Astrocyte (in vitro differentiated cells and primary cell): ENCODE measurements around the gene GRK5. TPM values are rescaled to one million over a fixed set of nuclear protein-coding genes. Genes with fewer than 3 reads are reported as not detected.

Experiments used
- DNase-seq: peaks from one replicate; pipeline ENCODE4 v3.0.0-alpha.2; 2010; ENCODE audit warnings: low read depth
- FAIRE-seq: peaks from 2 replicates; lab custom pipeline; 2011; peaks lifted over from hg19 to GRCh38; lab: Jason Lieb, UNC
- H2AFZ ChIP-seq: 2 replicates; pipeline ENCODE4 v1.6.0; 2012; ENCODE audit warnings: low read depth, low read length, inconsistent platforms
- H3K27ac ChIP-seq: 2 replicates; pipeline ENCODE4 v1.5.1; 2011; ENCODE audit warnings: low read depth, low read length, inconsistent platforms
- H3K27me3 ChIP-seq: 2 replicates; pipeline ENCODE4 v1.6.0; 2011; ENCODE audit warnings: low read length, inconsistent platforms; ENCODE audit not compliant: insufficient read depth
- H3K36me3 ChIP-seq: 2 replicates; pipeline ENCODE4 v1.5.1; 2011; ENCODE audit warnings: low read length, inconsistent platforms; ENCODE audit not compliant: insufficient read depth
- H3K4me1 ChIP-seq: 2 replicates; pipeline ENCODE4 v1.5.1; 2011; ENCODE audit warnings: low read length, inconsistent platforms; ENCODE audit not compliant: insufficient read depth
- H3K4me2 ChIP-seq: 2 replicates; pipeline ENCODE4 v1.6.0; 2012; ENCODE audit warnings: low read length, inconsistent platforms
- H3K4me3 ChIP-seq: 2 replicates; pipeline ENCODE4 v1.5.1; 2011; ENCODE audit warnings: low read depth, mild to moderate bottlenecking, low read length, inconsistent platforms; ENCODE audit not compliant: insufficient read depth
- H3K79me2 ChIP-seq: 2 replicates; pipeline ENCODE4 v1.6.0; 2012; ENCODE audit warnings: mild to moderate bottlenecking, low read length, inconsistent platforms; ENCODE audit not compliant: insufficient read depth
- H3K9ac ChIP-seq: 2 replicates; pipeline ENCODE4 v1.6.0; 2012; ENCODE audit warnings: mild to moderate bottlenecking, low read length, inconsistent platforms
- H3K9me3 ChIP-seq: 2 replicates; pipeline ENCODE4 v1.5.1; 2012; ENCODE audit warnings: low read depth, mild to moderate bottlenecking, low read length, inconsistent platforms; ENCODE audit not compliant: insufficient read depth
- H4K20me1 ChIP-seq: 2 replicates; pipeline ENCODE4 v1.6.0; 2012; ENCODE audit warnings: low read length, inconsistent platforms; ENCODE audit not compliant: insufficient read depth
- H3K27ac Mint-ChIP-seq: one replicate; pipeline ENCODE4 v1.8.0; 2021; ENCODE audit warnings: mild to moderate bottlenecking, mixed read lengths; ENCODE audit not compliant: unreplicated experiment
- H3K27me3 Mint-ChIP-seq: one replicate; pipeline ENCODE4 v1.8.0; 2021; ENCODE audit warnings: low read depth, mixed read lengths; ENCODE audit not compliant: unreplicated experiment
- H3K36me3 Mint-ChIP-seq: one replicate; pipeline ENCODE4 v1.8.0; 2021; ENCODE audit warnings: low read depth, mixed read lengths; ENCODE audit not compliant: unreplicated experiment
- H3K4me1 Mint-ChIP-seq: one replicate; pipeline ENCODE4 v1.8.0; 2021; ENCODE audit warnings: low read depth, mixed read lengths; ENCODE audit not compliant: unreplicated experiment
- H3K4me3 Mint-ChIP-seq: one replicate; pipeline ENCODE4 v1.8.0; 2021; ENCODE audit warnings: mild to moderate bottlenecking, moderate library complexity, mixed read lengths; ENCODE audit not compliant: unreplicated experiment
- H3K9me3 Mint-ChIP-seq: one replicate; pipeline ENCODE4 v1.8.0; 2021; ENCODE audit warnings: mild to moderate bottlenecking, mixed read lengths; ENCODE audit not compliant: unreplicated experiment
- EZH2 ChIP-seq: IDR thresholded peaks from 2 replicates; pipeline ENCODE4 v1.6.1; 2012; ENCODE audit warnings: mild to moderate bottlenecking, low read length, inconsistent platforms; ENCODE audit not compliant: insufficient read depth
- total RNA-seq: library from RNA; stranded (reverse); gene quantifications from 2 replicates; pipeline ENCODE4 v1.2.1, GENCODE V29; 2021
- TF ChIP-seq, protein P1 (sequence below): IDR thresholded peaks from 2 replicates; pipeline ENCODE4 v1.5.1; 2011; ENCODE audit warnings: low read depth, mild to moderate bottlenecking, inconsistent platforms, low read length, moderate library complexity; ENCODE audit not compliant: insufficient read depth

The GRK5 gene
- total RNA-seq, 1 donor from 2014 or later: 8.5 TPM

DNA sequence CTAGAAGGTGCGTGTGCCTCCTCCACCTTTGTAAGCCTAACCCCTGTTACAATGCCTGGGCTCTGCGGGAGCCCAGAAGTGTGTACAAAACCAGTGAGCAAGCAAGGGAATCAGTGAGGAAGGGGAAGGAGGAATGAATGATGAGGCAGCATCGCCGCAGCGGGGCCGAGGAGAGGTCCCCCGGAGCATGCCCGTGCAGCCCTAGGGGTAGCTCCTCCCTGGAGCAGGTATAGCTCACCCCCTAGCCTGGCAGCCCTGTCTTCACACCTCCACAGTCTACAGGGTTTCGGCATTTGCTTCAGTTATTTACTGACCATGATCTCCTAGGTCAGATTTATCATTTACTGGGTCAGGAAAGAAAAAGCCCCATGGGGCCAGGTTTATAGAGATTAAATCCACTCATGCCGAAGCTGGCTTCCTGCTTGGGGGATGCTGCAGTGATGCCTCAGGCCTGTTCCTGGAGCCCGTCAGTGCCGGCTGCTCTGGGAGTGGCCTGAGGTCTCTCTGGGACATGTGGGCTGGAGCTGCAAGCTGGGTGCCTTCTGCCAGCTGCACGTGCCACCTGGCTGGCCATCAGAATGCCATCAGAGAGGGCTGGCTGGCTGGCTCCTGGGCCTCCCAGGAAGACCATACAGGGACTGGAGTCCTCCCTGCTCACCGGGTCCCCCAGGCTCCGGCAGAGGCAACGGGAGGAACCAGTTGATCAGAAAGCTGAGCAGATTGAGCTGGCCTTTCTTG lies 138.9 kb downstream of the GRK5 start:
- Histone ChIP-seq H4K20me1 (peaks cover 30% of the 10 kb centered on the region), H3K36me3 (no peaks in the 10 kb centered on the region)
- FAIRE-seq: no peak

DNA sequence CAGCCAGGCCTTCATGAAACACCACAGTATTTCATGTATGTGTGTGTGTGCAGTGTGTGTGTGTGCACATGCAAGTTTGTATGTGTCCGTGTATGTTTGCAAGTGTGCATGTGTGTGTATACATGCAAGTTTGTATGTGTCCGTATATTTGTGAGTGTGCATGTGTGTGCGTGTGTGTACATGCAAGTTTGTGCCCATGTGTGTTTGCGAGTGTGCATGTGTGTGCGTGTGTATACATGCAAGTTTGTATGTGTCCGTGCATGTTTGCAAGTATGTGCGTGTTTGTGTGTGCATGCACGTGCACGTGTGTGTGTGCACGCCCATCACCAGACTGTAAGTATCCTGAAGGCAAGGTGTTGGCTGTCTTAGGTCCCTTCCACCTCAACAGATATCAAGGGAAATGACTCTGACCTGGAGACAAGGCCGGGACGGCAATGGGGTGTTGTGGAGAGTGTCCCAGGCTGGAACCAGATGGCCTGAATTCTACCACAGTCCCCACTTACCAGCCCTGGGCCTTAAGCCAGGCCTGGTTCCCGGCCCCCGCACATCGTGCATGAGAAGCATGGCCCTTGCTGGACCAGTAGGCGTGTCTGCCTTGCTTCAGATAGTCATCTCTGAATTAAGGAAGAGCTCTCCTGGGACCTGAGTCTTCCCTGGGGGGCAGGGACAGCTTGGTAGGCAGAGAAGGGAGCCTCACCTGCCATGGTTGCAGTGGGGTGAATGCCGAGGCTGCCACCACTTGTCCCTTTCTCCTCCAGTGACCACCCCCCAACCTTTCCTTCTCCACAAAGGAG lies 140.0 kb downstream of the GRK5 start:
- H3K27me3 ChIP-seq: no peaks in the 10 kb centered on the region
- H3K27ac ChIP-seq: no peak overlapping the region
- H2AFZ ChIP-seq: no peak overlapping the region
- Mint-ChIP-seq H3K27ac (peak overlapping the region; percentile 35), H3K4me1 (peaks cover 4% of the 10 kb centered on the region), H3K27me3 (peaks cover 4% of the 10 kb centered on the region), H3K9me3 (peaks cover 9% of the 10 kb centered on the region), H3K4me3 (no peak overlapping the region), H3K36me3 (peaks cover 4% of the 10 kb centered on the region)
- no peaks in the 10 kb centered on the region for H3K9me3 ChIP-seq
- peaks cover 4% of the 10 kb centered on the region for H3K4me1 ChIP-seq
- TF ChIP-seq, protein P1, sequence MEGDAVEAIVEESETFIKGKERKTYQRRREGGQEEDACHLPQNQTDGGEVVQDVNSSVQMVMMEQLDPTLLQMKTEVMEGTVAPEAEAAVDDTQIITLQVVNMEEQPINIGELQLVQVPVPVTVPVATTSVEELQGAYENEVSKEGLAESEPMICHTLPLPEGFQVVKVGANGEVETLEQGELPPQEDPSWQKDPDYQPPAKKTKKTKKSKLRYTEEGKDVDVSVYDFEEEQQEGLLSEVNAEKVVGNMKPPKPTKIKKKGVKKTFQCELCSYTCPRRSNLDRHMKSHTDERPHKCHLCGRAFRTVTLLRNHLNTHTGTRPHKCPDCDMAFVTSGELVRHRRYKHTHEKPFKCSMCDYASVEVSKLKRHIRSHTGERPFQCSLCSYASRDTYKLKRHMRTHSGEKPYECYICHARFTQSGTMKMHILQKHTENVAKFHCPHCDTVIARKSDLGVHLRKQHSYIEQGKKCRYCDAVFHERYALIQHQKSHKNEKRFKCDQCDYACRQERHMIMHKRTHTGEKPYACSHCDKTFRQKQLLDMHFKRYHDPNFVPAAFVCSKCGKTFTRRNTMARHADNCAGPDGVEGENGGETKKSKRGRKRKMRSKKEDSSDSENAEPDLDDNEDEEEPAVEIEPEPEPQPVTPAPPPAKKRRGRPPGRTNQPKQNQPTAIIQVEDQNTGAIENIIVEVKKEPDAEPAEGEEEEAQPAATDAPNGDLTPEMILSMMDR: no peak
- TF ChIP-seq EZH2: no peak
- H3K79me2 ChIP-seq: peaks cover 2% of the 10 kb centered on the region
- no peak overlapping the region for H3K4me2 ChIP-seq
- peaks cover 22% of the 10 kb centered on the region for H4K20me1 ChIP-seq
- H3K9ac ChIP-seq: no peak overlapping the region
- no peak for DNase-seq
- no peaks in the 10 kb centered on the region for H3K36me3 ChIP-seq
- no peak for FAIRE-seq
- H3K4me3 ChIP-seq: no peak overlapping the region

More for the DNA sequence above, 138.9 kb downstream of the GRK5 start:
- Histone ChIP-seq H3K4me2 (no peak overlapping the region), H3K79me2 (peaks cover 2% of the 10 kb centered on the region), H2AFZ (no peak overlapping the region), H3K4me3 (no peak overlapping the region), H3K9ac (no peak overlapping the region), H3K4me1 (peaks cover 14% of the 10 kb centered on the region), H3K9me3 (no peaks in the 10 kb centered on the region), H3K27me3 (no peaks in the 10 kb centered on the region), H3K27ac (no peak overlapping the region)
- no peak overlapping the region for H3K27ac Mint-ChIP-seq
- H3K27me3 Mint-ChIP-seq: peaks cover 4% of the 10 kb centered on the region
- peaks cover 4% of the 10 kb centered on the region for H3K36me3 Mint-ChIP-seq
- H3K9me3 Mint-ChIP-seq: peaks cover 7% of the 10 kb centered on the region
- TF ChIP-seq EZH2: no peak
- TF ChIP-seq, protein P1: no peak
- no peak overlapping the region for H3K4me3 Mint-ChIP-seq
- no peak for DNase-seq
- peaks cover 12% of the 10 kb centered on the region for H3K4me1 Mint-ChIP-seq
